Tibial nerve (tissue), 4 donors: Measurements from ENCODE around the gene ETV6. TPM values are rescaled to one million over a fixed set of nuclear protein-coding genes. Genes with fewer than 3 reads are reported as not detected.

Experiments
- DNase-seq, 2 donors: peaks; one replicate each; pipeline ENCODE4 v3.0.0-alpha.2; 2019; ENCODE audit warnings: low spot score in 2 of 2
- H3K27ac ChIP-seq, 4 donors: fragments of 200-600 bp; sonication (generic) in 3 of 4; one replicate each; pipeline ENCODE4 v1.5.1; 2017 to 2019; ENCODE audit warnings: mild to moderate bottlenecking in 1 of 4
- H3K27me3 ChIP-seq, 2 donors: fragments of 200-600 bp; sonication (generic) in 1 of 2; one replicate each; pipeline versions ENCODE4 v1.5.1 to v1.6.0; 2017 to 2019
- H3K36me3 ChIP-seq, 3 donors: fragments of 200-600 bp; sonication (generic); one replicate each; pipeline ENCODE4 v1.5.1; 2018 to 2019
- H3K4me1 ChIP-seq, 4 donors: fragments of 200-600 bp; sonication (generic) in 3 of 4; one replicate each; pipeline ENCODE4 v1.5.1; 2017 to 2019
- H3K4me3 ChIP-seq, 4 donors: fragments of 200-600 bp; sonication (generic) in 3 of 4; one replicate each; pipeline ENCODE4 v1.5.1; 2017 to 2019; ENCODE audit warnings: mild to moderate bottlenecking in 1 of 4, moderate library complexity in 1 of 4
- H3K9me3 ChIP-seq, 4 donors: fragments of 200-600 bp; sonication (generic) in 3 of 4; one replicate each; pipeline ENCODE4 v1.5.1; 2017 to 2019
- EP300 ChIP-seq, 2 donors: sonication (generic); formaldehyde crosslinking; IDR thresholded peaks; one replicate each; pipeline ENCODE4 v1.6.1; 2017; ENCODE audit warnings: antibody characterized with exemption in 2 of 2, mild to moderate bottlenecking in 1 of 2
- POLR2A ChIP-seq, 2 donors: fragments of 450-650 bp; IDR thresholded peaks; one replicate each; pipeline ENCODE4 v1.6.1; 2017; ENCODE audit warnings: antibody characterized with exemption in 2 of 2, mild to moderate bottlenecking in 2 of 2, moderate library complexity in 2 of 2
- WGBS, 2 donors: methylation state at CpG; one replicate each; pipeline ENCODE4 v1.1.5; 2018; 5-methylcytosine and 5-hydroxymethylcytosine counted together
- total RNA-seq, 4 donors: library from RNA; depleted of rRNA; stranded (reverse); fragments of >200 nt; gene quantifications; one replicate each; pipeline ENCODE4 v1.1.0, GENCODE V29; 2016
- TF ChIP-seq, protein P1 (sequence below), 5 experiments: fragments of 200-600 bp in 3 of 5; fragments of 450-650 bp in 2 of 5; sonication (generic) in 3 of 5; IDR thresholded peaks; one replicate each; pipeline ENCODE4 v1.5.1; 2016 to 2019; ENCODE audit warnings: antibody characterized with exemption in 5 of 5, mild to moderate bottlenecking in 3 of 5, moderate library complexity in 2 of 5

ETV6 gene
- total RNA-seq, 4 donors from 2014 or later = 6.7 to 14.1 (median 8.3) TPM

- Histone ChIP-seq H3K36me3 (no peaks in the 10 kb centered on the region), H3K4me3 (no peak overlapping the region), H3K27me3 (no peaks in the 10 kb centered on the region), H3K27ac (no peak overlapping the region), H3K9me3 (no peaks in the 10 kb centered on the region), H3K4me1 (peaks cover 0 to 50% (median 21%) of the 10 kb centered on the region in 4 donors)
- no peak for DNase-seq
- WGBS, 2 donors = 85 to 86% methylated on average over 5 of the region's 5 CpGs
- TF ChIP-seq EP300 (IDR thresholded peaks at IDR 0.05) (no peak), POLR2A (IDR thresholded peaks at IDR 0.05) (no peak)
- TF ChIP-seq, protein P1, sequence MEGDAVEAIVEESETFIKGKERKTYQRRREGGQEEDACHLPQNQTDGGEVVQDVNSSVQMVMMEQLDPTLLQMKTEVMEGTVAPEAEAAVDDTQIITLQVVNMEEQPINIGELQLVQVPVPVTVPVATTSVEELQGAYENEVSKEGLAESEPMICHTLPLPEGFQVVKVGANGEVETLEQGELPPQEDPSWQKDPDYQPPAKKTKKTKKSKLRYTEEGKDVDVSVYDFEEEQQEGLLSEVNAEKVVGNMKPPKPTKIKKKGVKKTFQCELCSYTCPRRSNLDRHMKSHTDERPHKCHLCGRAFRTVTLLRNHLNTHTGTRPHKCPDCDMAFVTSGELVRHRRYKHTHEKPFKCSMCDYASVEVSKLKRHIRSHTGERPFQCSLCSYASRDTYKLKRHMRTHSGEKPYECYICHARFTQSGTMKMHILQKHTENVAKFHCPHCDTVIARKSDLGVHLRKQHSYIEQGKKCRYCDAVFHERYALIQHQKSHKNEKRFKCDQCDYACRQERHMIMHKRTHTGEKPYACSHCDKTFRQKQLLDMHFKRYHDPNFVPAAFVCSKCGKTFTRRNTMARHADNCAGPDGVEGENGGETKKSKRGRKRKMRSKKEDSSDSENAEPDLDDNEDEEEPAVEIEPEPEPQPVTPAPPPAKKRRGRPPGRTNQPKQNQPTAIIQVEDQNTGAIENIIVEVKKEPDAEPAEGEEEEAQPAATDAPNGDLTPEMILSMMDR (IDR thresholded peaks at IDR 0.05) = no peak
Observed at GRCh38 chr12:11768233-11768965, 118.9 kb downstream of the ETV6 start.

GRCh38 chr12:11769723-11770514 is 120.4 kb downstream of the ETV6 start:
- H3K4me1 ChIP-seq = peaks cover 0 to 49% (median 17%) of the 10 kb centered on the region in 4 donors
- H3K36me3 ChIP-seq = no peaks in the 10 kb centered on the region
- no peak overlapping the region for H3K27ac ChIP-seq
- H3K4me3 ChIP-seq = no peak overlapping the region
- no peak for DNase-seq
- TF ChIP-seq, protein P1 (IDR thresholded peaks at IDR 0.05) = no peak
- TF ChIP-seq EP300 (IDR thresholded peaks at IDR 0.05) (no peak), POLR2A (IDR thresholded peaks at IDR 0.05) (no peak)
- no peaks in the 10 kb centered on the region for H3K27me3 ChIP-seq
- no peaks in the 10 kb centered on the region for H3K9me3 ChIP-seq
- WGBS, 2 donors = 88 to 91% methylated on average over 11 to 12 of the region's 12 CpGs

DNA sequence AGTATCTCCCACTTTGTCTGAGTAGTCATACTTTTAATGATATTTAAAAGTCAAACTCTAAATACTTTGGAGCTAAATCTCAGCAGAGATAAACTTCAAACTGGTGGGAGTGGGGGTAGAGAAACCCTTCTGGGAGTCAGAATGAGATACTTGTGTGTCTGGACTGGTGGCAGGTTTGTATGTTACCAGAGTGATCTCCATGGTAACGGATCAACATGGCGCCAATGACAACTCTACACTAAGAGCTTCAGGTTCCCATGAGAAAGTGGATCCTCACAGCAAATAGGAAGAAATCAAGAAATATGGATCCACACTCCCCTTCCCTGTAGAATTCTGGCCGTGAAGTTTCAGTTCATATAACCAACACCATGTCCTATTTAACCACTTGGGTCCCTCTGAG is 121.9 kb downstream of the ETV6 start:
- Histone ChIP-seq H3K27ac (no peak overlapping the region), H3K27me3 (no peaks in the 10 kb centered on the region), H3K4me3 (no peak overlapping the region), H3K9me3 (no peaks in the 10 kb centered on the region), H3K36me3 (no peaks in the 10 kb centered on the region), H3K4me1 (peaks cover 0 to 42% (median 3%) of the 10 kb centered on the region in 4 donors)
- TF ChIP-seq EP300 (IDR thresholded peaks at IDR 0.05) (no peak), POLR2A (IDR thresholded peaks at IDR 0.05) (no peak)
- TF ChIP-seq, protein P1 (IDR thresholded peaks at IDR 0.05) = no peak
- whole genome bisulfite sequencing, 2 donors = 86 to 87% methylated on average over 3 of the region's 3 CpGs
- no peak for DNase-seq

GRCh38 chr12:11771895-11772502 is 122.5 kb downstream of the ETV6 start:
- DNase-seq = no peak
- peaks cover 0 to 37% (median 0%) of the 10 kb centered on the region in 4 donors for H3K4me1 ChIP-seq
- H3K27ac ChIP-seq = no peak overlapping the region
- TF ChIP-seq EP300 (IDR thresholded peaks at IDR 0.05) (no peak), POLR2A (IDR thresholded peaks at IDR 0.05) (no peak)
- TF ChIP-seq, protein P1 (IDR thresholded peaks at IDR 0.05) = no peak
- H3K27me3 ChIP-seq = no peaks in the 10 kb centered on the region
- H3K4me3 ChIP-seq = no peak overlapping the region
- WGBS, 2 donors = 72 to 83% methylated on average over 3 of the region's 3 CpGs
- H3K36me3 ChIP-seq = no peaks in the 10 kb centered on the region
- H3K9me3 ChIP-seq = no peaks in the 10 kb centered on the region
